HepG2 (cell line): ENCODE results near the gene BET1L. TPM values are rescaled to one million over a fixed set of nuclear protein-coding genes. Genes with fewer than 3 reads are reported as not detected.

Experiments
- AHR ChIP-seq: IDR thresholded peaks from 2 replicates; pipeline ENCODE4 v1.6.1; 2018; ENCODE audit warnings: missing genetic modification reagents, missing compliant biosample characterization
- AKAP8 ChIP-seq: sonication (generic); formaldehyde crosslinking; IDR thresholded peaks from 2 replicates; pipeline ENCODE4 v1.5.1; 2020; ENCODE audit warnings: mild to moderate bottlenecking, missing genetic modification reagents
- ATF2 ChIP-seq: sonication (generic); formaldehyde crosslinking; IDR thresholded peaks from 2 replicates; pipeline ENCODE4 v1.4.0; 2020; ENCODE audit warnings: missing genetic modification reagents
- DNMT1 ChIP-seq: sonication (generic); formaldehyde crosslinking; IDR thresholded peaks from 2 replicates; pipeline ENCODE4 v1.5.1; 2020; ENCODE audit warnings: mild to moderate bottlenecking, missing genetic modification reagents
- ISL2 ChIP-seq: sonication (generic); formaldehyde crosslinking; IDR thresholded peaks from 2 replicates; pipeline ENCODE4 v1.5.0; 2020; ENCODE audit warnings: missing genetic modification reagents
- MXD3 ChIP-seq: IDR thresholded peaks from 2 replicates; pipeline ENCODE4 v1.6.1; 2016; ENCODE audit warnings: mild to moderate bottlenecking, missing biosample characterization, missing genetic modification reagents
- NBN ChIP-seq: fragments of 450-650 bp; conservative IDR thresholded peaks from 2 replicates; pipeline ENCODE4 v1.6.1; 2017
- RXRB ChIP-seq: IDR thresholded peaks from 2 replicates; pipeline ENCODE4 v1.6.1; 2016; ENCODE audit warnings: borderline replicate concordance, missing genetic modification reagents, missing compliant biosample characterization
- SAP130 ChIP-seq: IDR thresholded peaks from 2 replicates; pipeline ENCODE4 v1.6.1; 2016; ENCODE audit warnings: low read depth
- TGIF2 ChIP-seq: IDR thresholded peaks from 2 replicates; pipeline ENCODE4 v1.6.1; 2016; ENCODE audit warnings: control low read depth, missing compliant biosample characterization
- TP53 ChIP-seq: sonication (generic); formaldehyde crosslinking; conservative IDR thresholded peaks from 2 replicates; pipeline ENCODE4 v1.4.0; 2020; ENCODE audit warnings: missing genetic modification reagents
- UBTF ChIP-seq: sonication (generic); formaldehyde crosslinking; IDR thresholded peaks from 2 replicates; pipeline ENCODE4 v1.4.0; 2020; ENCODE audit warnings: mild to moderate bottlenecking, missing genetic modification reagents
- ZNF207 ChIP-seq: fragments of 450-650 bp; IDR thresholded peaks from 2 replicates; pipeline ENCODE4 v1.6.1; 2016; ENCODE audit warnings: antibody characterized with exemption, borderline replicate concordance
- ZNF225 ChIP-seq: sonication (generic); formaldehyde crosslinking; IDR thresholded peaks from 2 replicates; pipeline ENCODE4 v1.4.0; 2020; ENCODE audit warnings: mild to moderate bottlenecking, missing genetic modification reagents
- ZNF275 ChIP-seq: sonication (generic); formaldehyde crosslinking; IDR thresholded peaks from 2 replicates; pipeline ENCODE4 v1.8.0; 2022; ENCODE audit warnings: missing genetic modification reagents, mild to moderate bottlenecking, inconsistent platforms, borderline replicate concordance
- ZNF350 ChIP-seq: sonication (generic); formaldehyde crosslinking; IDR thresholded peaks from 2 replicates; pipeline ENCODE4 v1.4.0; 2020; ENCODE audit warnings: mild to moderate bottlenecking, low read depth, missing genetic modification reagents, borderline replicate concordance
- ZNF598 ChIP-seq: sonication (generic); formaldehyde crosslinking; IDR thresholded peaks from 2 replicates; pipeline ENCODE4 v1.5.1; 2020; ENCODE audit warnings: mild to moderate bottlenecking, missing genetic modification reagents, borderline replicate concordance
- ZNF609 ChIP-seq: sonication (generic); formaldehyde crosslinking; IDR thresholded peaks from 2 replicates; pipeline ENCODE4 v1.4.0; 2020; ENCODE audit warnings: mild to moderate bottlenecking, missing genetic modification reagents, borderline replicate concordance
- ZNF674 ChIP-seq: sonication (generic); formaldehyde crosslinking; IDR thresholded peaks from 2 replicates; pipeline ENCODE4 v1.5.0; 2020; ENCODE audit warnings: low read depth, mild to moderate bottlenecking, missing genetic modification reagents
- polyA plus RNA-seq, 8 experiments: library from polyadenylated mRNA; depleted of rRNA in 3 of 8; stranded (reverse) in 7 of 8; unstranded in 1 of 8; fragments of >200 nt; fragmentation: Illumina TruSeq in 4 of 8; extraction: Trizol in 4 of 8; gene quantifications; 2 replicates each; pipeline versions ENCODE4 v1.2.1 to v1.2.3, GENCODE V29; 2011 to 2016; ENCODE audit warnings: low read depth in 4 of 8, missing spikeins in 1 of 8, mixed read lengths in 1 of 8; ENCODE audit not compliant: insufficient read depth in 1 of 8
- total RNA-seq, 5 experiments: library from RNA; depleted of rRNA; stranded (reverse); fragments of >200 nt; fragmentation: Illumina TruSeq; extraction: Trizol; gene quantifications; 2 replicates each; pipeline ENCODE4 v1.2.3, GENCODE V29; 2016; ENCODE audit warnings: low read depth in 1 of 5

BET1L gene
- total and polyA plus RNA-seq, 2 of the 13 experiments (the other 11 are each of a cell fraction or from before 2014, with no cell fraction given) = 26.2 to 59.6 TPM

- TF ChIP-seq ZNF609 (CRISPR knock-in tag) (peak; percentile 14; the same call in 1 of the 2 replicates), NBN (no peak), ATF2 (CRISPR knock-in tag) (peak; percentile 12; the same call in 1 of the 2 replicates), AHR (CRISPR knock-in tag) (no peak; the same call in none of the 2 replicates), ZNF207 (no peak), MXD3 (CRISPR knock-in tag) (peak; percentile 81; the same call in 1 of the 2 replicates), ZNF225 (CRISPR knock-in tag) (0 out of 2 replicates have a peak, but pooled peaks have one; percentile 18), ISL2 (CRISPR knock-in tag) (peak; percentile 71), RXRB (CRISPR knock-in tag) (no peak; the same call in 1 of the 2 replicates), ZNF275 (CRISPR knock-in tag) (peak; percentile 61; the same call in 1 of the 2 replicates), TGIF2 (CRISPR knock-in tag) (0 out of 2 replicates have a peak, but pooled peaks have one; percentile 37), DNMT1 (CRISPR knock-in tag) (peak; percentile 80; the same call in 1 of the 2 replicates), UBTF (peak; percentile 76), ZNF350 (CRISPR knock-in tag) (no peak; the same call in 1 of the 2 replicates), ZNF674 (CRISPR knock-in tag) (no peak), AKAP8 (CRISPR knock-in tag) (peak; percentile 69; the same call in 1 of the 2 replicates), ZNF598 (CRISPR knock-in tag) (peak; percentile 38; the same call in 1 of the 2 replicates), SAP130 (CRISPR knock-in tag) (peak; percentile 96), TP53 (CRISPR knock-in tag) (no peak)
Measured at GRCh38 chr11:207208-207862, at the start of gene BET1L, which contains the start of gene RIC8A (continued).
